ENCODE measurements around the gene MLX.

DNA sequence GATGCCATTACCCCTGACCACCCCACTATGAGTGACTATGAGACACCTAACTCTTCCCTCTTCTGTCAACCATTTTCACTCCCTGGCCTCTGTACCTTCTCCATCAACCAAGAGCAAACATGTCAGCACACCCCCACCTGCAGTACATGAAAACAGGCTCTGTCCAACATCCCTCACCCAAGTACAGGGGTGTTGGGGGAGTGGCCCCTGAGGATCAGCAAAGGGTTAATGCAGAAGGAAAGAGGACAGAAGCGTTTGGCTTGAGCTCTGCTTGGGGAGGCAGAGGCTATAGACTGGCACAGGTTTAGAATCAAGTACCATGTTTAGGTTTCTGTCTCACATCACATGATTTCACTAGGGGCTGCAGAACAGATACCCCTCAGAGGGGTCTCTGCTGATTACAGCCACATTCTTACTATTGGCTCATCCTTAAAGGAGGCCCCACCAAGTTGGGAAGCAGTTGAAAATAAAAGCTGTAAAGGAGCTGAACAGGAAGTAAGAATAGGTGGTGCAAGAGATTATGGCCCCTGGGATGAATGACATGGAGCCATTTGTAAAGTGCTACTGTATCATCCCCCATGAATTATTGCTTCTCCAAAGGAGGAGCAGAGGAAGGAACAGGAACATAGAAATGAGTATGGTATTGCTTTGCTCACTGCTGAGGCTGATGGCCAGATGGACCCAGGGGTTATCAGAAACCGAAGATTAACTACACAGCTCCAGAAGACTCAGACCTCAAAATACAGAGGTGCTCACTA lies 13.1 kb downstream of the MLX start:
- TF ChIP-seq, protein P1, sequence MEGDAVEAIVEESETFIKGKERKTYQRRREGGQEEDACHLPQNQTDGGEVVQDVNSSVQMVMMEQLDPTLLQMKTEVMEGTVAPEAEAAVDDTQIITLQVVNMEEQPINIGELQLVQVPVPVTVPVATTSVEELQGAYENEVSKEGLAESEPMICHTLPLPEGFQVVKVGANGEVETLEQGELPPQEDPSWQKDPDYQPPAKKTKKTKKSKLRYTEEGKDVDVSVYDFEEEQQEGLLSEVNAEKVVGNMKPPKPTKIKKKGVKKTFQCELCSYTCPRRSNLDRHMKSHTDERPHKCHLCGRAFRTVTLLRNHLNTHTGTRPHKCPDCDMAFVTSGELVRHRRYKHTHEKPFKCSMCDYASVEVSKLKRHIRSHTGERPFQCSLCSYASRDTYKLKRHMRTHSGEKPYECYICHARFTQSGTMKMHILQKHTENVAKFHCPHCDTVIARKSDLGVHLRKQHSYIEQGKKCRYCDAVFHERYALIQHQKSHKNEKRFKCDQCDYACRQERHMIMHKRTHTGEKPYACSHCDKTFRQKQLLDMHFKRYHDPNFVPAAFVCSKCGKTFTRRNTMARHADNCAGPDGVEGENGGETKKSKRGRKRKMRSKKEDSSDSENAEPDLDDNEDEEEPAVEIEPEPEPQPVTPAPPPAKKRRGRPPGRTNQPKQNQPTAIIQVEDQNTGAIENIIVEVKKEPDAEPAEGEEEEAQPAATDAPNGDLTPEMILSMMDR (IDR thresholded peaks at IDR 0.05), result no peak
- TF ChIP-seq EP300 (IDR thresholded peaks at IDR 0.05), result no peak
